ENCODE results near the gene CELF6. TPM values are rescaled to one million over a fixed set of nuclear protein-coding genes. Genes with fewer than 3 reads are reported as not detected.

The CELF6 gene
- total and polyA plus RNA-seq, 4 donors, result 6.8 to 18.7 (median 13.4) TPM

DNA sequence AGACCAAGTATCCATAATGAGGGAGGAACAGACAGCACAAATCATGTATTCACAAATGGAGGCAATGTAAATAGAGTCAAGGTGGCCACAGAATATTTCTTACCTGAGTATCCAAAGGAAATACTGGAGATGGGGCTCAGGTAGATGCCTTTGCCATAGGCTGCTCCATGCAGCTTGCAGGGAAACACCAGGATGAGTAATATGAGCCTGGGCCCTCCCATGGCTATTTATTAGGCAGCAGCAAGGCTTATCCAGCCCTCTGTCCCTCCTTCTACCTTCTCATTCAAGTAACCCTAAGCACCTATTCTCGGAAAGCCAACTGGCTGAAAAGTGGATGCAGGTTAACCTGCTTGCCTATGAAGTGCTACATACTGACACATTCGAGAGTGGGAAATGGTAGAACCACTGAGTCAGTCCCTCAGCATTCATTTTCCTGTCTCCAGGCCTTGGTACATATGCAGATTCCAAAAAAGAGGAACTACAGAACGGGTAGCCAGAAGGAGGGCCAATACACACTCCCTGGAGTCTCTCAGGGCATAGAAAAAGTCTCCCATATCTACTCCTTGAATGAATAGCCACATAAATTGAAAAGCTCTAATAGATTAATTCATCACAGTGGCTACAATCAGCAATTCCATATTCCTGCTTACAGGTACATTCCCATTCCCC lies 70.7 kb downstream of the CELF6 start:
- Histone ChIP-seq H3K9me3 (ENCODE audit: control insufficient read depth, insufficient read depth, low read length) (no peaks in the 10 kb centered on the region), H3K36me3 (ENCODE audit: control insufficient read depth, insufficient read depth, low read length) (peaks cover 48% of the 10 kb centered on the region), H3K4me3 (ENCODE audit: low read depth, low read length) (no peak overlapping the region), H3K27me3 (ENCODE audit: control insufficient read depth, insufficient read depth, low read length) (no peaks in the 10 kb centered on the region), H3K4me1 (ENCODE audit: control insufficient read depth, insufficient read depth, low read length) (no peaks in the 10 kb centered on the region), H3K27ac (ENCODE audit: low read depth, low read length) (no peak overlapping the region)
- DNase-seq (ENCODE audit: low read depth in 4 of 6, low spot score in 6 of 6), result no peak
- WGBS (ENCODE audit: insufficient coverage), result 90% methylated on average over 2 of the region's 3 CpGs

DNA sequence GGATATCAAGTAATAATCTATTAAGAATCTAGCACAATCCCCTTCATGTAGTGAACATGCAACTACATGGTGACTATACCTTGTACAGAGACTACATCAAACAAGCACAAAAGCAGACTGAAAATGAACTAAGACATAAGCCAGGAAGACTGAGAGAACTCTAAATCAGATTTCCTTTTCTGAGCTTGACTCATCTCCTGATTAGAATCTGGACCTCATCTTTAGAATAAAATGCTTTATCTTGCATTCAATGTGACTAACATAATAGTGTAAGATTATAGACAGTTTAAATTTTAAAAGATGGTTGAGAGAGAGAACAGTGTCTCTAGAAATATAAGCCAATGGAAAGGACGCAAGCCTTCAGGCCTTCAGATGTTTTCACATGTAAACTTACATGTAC lies 71.4 kb downstream of the CELF6 start:
- no CpG with 5 or more reads among the region's 1 CpG for WGBS (ENCODE audit: insufficient coverage)
- peaks cover 50% of the 10 kb centered on the region for H3K36me3 ChIP-seq (ENCODE audit: control insufficient read depth, insufficient read depth, low read length)
- no peak for DNase-seq (ENCODE audit: low read depth in 4 of 6, low spot score in 6 of 6)
- H3K9me3 ChIP-seq (ENCODE audit: control insufficient read depth, insufficient read depth, low read length), result no peaks in the 10 kb centered on the region
- H3K27ac ChIP-seq (ENCODE audit: low read depth, low read length), result no peak overlapping the region
- no peaks in the 10 kb centered on the region for H3K27me3 ChIP-seq (ENCODE audit: control insufficient read depth, insufficient read depth, low read length)
- H3K4me1 ChIP-seq (ENCODE audit: control insufficient read depth, insufficient read depth, low read length), result no peaks in the 10 kb centered on the region
- no peak overlapping the region for H3K4me3 ChIP-seq (ENCODE audit: low read depth, low read length)

GRCh38 chr15:72242775-72243370 lies 77.1 kb downstream of the CELF6 start:
- 26% methylated on average over 2 of the region's 2 CpGs for WGBS (ENCODE audit: insufficient coverage)
- peaks cover 37% of the 10 kb centered on the region for H3K36me3 ChIP-seq (ENCODE audit: control insufficient read depth, insufficient read depth, low read length)
- H3K27ac ChIP-seq (ENCODE audit: low read depth, low read length), result no peak overlapping the region
- DNase-seq (ENCODE audit: low read depth in 4 of 6, low spot score in 6 of 6), result peak in 1 of 6 donors; percentile 89
- no peak overlapping the region for H3K4me3 ChIP-seq (ENCODE audit: low read depth, low read length)
- H3K27me3 ChIP-seq (ENCODE audit: control insufficient read depth, insufficient read depth, low read length), result no peaks in the 10 kb centered on the region
- H3K4me1 ChIP-seq (ENCODE audit: control insufficient read depth, insufficient read depth, low read length), result no peaks in the 10 kb centered on the region
- H3K9me3 ChIP-seq (ENCODE audit: control insufficient read depth, insufficient read depth, low read length), result no peaks in the 10 kb centered on the region

DNA sequence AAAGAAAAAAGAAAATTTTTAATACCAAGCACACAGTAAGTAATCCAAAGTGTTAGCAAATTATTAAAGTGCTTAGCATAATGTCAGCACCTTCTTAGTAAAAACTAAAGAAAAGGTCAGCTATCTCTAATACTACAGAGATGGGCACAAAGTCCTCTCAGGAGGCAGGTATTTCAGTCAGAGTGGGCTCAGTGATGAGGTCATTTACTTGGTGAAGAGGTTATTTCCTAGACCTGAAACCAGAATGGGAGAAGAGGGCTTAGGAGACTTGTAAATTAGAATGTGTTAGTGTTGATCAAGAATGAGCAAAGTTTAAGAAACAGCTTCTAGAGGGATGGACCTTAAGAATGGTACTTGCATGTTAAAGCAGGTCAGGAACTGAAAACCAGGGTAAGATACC lies 80.3 kb downstream of the CELF6 start:
- Histone ChIP-seq H3K4me1 (ENCODE audit: control insufficient read depth, insufficient read depth, low read length) (no peaks in the 10 kb centered on the region), H3K27me3 (ENCODE audit: control insufficient read depth, insufficient read depth, low read length) (no peaks in the 10 kb centered on the region), H3K36me3 (ENCODE audit: control insufficient read depth, insufficient read depth, low read length) (peaks cover 29% of the 10 kb centered on the region), H3K9me3 (ENCODE audit: control insufficient read depth, insufficient read depth, low read length) (no peaks in the 10 kb centered on the region), H3K27ac (ENCODE audit: low read depth, low read length) (no peak overlapping the region), H3K4me3 (ENCODE audit: low read depth, low read length) (no peak overlapping the region)
- no peak for DNase-seq (ENCODE audit: low read depth in 4 of 6, low spot score in 6 of 6)

GRCh38 chr15:72238586-72238985 lies 81.4 kb downstream of the CELF6 start:
- no peaks in the 10 kb centered on the region for H3K4me1 ChIP-seq (ENCODE audit: control insufficient read depth, insufficient read depth, low read length)
- H3K4me3 ChIP-seq (ENCODE audit: low read depth, low read length), result no peak overlapping the region
- DNase-seq (ENCODE audit: low read depth in 4 of 6, low spot score in 6 of 6), result no peak
- H3K27me3 ChIP-seq (ENCODE audit: control insufficient read depth, insufficient read depth, low read length), result no peaks in the 10 kb centered on the region
- H3K36me3 ChIP-seq (ENCODE audit: control insufficient read depth, insufficient read depth, low read length), result peaks cover 26% of the 10 kb centered on the region
- H3K27ac ChIP-seq (ENCODE audit: low read depth, low read length), result no peak overlapping the region
- no CpG with 5 or more reads among the region's 3 CpGs for WGBS (ENCODE audit: insufficient coverage)
- H3K9me3 ChIP-seq (ENCODE audit: control insufficient read depth, insufficient read depth, low read length), result no peaks in the 10 kb centered on the region

DNA sequence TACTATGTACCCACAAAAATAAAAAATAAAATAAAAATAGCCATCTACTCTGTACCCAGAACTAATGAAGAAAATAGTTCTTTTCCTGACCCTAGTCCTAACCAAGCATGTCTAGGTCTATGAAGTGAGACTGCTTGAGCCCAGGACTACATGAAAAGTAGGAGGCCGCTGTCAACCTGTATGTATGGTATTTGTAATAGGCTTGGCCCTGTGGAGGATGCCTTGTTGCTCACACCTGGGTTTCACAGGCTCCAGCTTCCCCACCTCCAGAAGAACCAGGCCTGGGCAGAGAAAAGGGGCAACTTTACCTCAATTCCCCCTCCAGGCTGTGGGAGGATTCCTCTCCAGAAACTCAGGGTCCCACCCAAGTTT lies 82.1 kb downstream of the CELF6 start:
- Histone ChIP-seq H3K4me1 (ENCODE audit: control insufficient read depth, insufficient read depth, low read length) (no peaks in the 10 kb centered on the region), H3K9me3 (ENCODE audit: control insufficient read depth, insufficient read depth, low read length) (no peaks in the 10 kb centered on the region), H3K36me3 (ENCODE audit: control insufficient read depth, insufficient read depth, low read length) (peaks cover 26% of the 10 kb centered on the region), H3K27ac (ENCODE audit: low read depth, low read length) (no peak overlapping the region), H3K27me3 (ENCODE audit: control insufficient read depth, insufficient read depth, low read length) (no peaks in the 10 kb centered on the region), H3K4me3 (ENCODE audit: low read depth, low read length) (no peak overlapping the region)
- DNase-seq (ENCODE audit: low read depth in 4 of 6, low spot score in 6 of 6), result no peak
- no CpG with 5 or more reads among the region's 1 CpG for WGBS (ENCODE audit: insufficient coverage)

DNA sequence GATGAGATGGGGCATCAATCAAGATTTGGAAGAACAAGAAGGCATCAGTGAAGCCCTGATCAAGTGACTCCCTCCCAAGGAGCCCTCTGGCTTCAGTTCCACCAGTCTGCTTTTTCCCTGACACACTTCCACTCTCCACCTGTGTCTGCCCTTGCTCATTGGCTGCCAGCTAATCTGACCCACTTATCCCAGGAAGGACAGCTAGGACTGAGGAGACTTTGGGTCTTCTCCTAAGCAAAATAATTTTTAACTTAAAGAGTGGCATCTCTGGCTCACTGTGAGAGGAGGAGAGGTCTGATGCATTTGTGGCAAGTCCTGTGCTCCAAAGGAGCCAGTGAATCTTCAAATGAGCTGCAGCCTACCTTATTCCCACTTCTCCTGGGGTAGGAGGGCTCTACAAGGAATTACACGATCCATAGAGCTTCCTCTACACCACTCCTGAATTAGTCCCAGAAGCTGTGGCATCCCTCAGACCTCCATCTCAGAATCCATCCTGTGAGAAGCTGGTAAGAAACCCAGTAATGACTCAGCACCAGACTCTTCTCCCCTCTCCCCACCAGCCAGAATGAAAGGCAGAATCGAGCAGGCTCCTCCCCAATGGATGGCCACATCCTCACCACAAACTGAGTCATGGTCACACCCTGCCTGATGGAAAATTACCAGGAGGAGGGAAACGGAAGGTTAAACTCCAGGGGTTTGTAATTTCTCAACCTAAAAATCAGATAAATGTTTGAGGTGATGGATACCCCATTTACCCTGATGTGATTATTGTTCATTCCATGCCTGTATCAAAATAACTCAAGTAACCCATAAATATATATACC lies 82.7 kb downstream of the CELF6 start:
- Histone ChIP-seq H3K27me3 (ENCODE audit: control insufficient read depth, insufficient read depth, low read length) (no peaks in the 10 kb centered on the region), H3K4me1 (ENCODE audit: control insufficient read depth, insufficient read depth, low read length) (peaks cover 5% of the 10 kb centered on the region), H3K9me3 (ENCODE audit: control insufficient read depth, insufficient read depth, low read length) (no peaks in the 10 kb centered on the region), H3K27ac (ENCODE audit: low read depth, low read length) (no peak overlapping the region), H3K4me3 (ENCODE audit: low read depth, low read length) (no peak overlapping the region), H3K36me3 (ENCODE audit: control insufficient read depth, insufficient read depth, low read length) (peaks cover 23% of the 10 kb centered on the region)
- 80% methylated on average over 1 of the region's 3 CpGs for WGBS (ENCODE audit: insufficient coverage)
- no peak for DNase-seq (ENCODE audit: low read depth in 4 of 6, low spot score in 6 of 6)

DNA sequence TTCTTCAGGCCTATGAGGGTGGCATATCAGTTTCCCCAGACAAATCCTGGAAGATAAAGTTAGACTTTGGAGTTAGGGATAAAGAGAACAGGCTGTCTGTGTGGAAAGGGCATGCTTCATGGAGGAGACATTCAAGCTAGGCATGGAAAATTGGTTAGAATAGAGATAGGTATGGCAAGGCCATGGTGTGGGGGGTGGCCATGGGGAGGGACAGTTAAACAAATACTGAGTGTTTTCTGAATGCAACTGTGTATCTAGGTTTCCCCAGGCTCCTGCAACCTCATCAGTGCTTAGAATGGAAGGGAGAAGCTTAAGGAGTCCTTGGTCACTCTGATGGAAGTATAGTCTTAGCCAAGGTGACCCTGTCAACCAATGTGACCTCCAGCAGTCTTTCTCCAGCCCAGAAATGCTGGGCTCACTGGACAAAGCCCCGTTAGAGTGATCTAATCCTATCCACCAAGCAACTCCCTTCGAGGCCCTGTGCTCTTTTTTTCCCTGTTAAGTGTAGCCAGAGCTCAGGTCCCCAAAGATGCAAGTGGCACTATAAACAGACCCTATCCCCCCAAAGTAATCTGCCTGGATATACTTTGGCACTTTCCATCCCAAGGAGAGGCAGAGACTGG lies 83.5 kb downstream of the CELF6 start:
- WGBS (ENCODE audit: insufficient coverage), result 89% methylated on average over 2 of the region's 2 CpGs
- Histone ChIP-seq H3K4me3 (ENCODE audit: low read depth, low read length) (no peak overlapping the region), H3K27me3 (ENCODE audit: control insufficient read depth, insufficient read depth, low read length) (no peaks in the 10 kb centered on the region), H3K4me1 (ENCODE audit: control insufficient read depth, insufficient read depth, low read length) (peaks cover 10% of the 10 kb centered on the region), H3K9me3 (ENCODE audit: control insufficient read depth, insufficient read depth, low read length) (no peaks in the 10 kb centered on the region), H3K27ac (ENCODE audit: low read depth, low read length) (no peak overlapping the region), H3K36me3 (ENCODE audit: control insufficient read depth, insufficient read depth, low read length) (peaks cover 16% of the 10 kb centered on the region)
- DNase-seq (ENCODE audit: low read depth in 4 of 6, low spot score in 6 of 6), result no peak

GRCh38 chr15:72235298-72235697 lies 84.7 kb downstream of the CELF6 start:
- Histone ChIP-seq H3K27ac (ENCODE audit: low read depth, low read length) (no peak overlapping the region), H3K27me3 (ENCODE audit: control insufficient read depth, insufficient read depth, low read length) (no peaks in the 10 kb centered on the region), H3K4me1 (ENCODE audit: control insufficient read depth, insufficient read depth, low read length) (peaks cover 13% of the 10 kb centered on the region), H3K9me3 (ENCODE audit: control insufficient read depth, insufficient read depth, low read length) (no peaks in the 10 kb centered on the region), H3K36me3 (ENCODE audit: control insufficient read depth, insufficient read depth, low read length) (peaks cover 7% of the 10 kb centered on the region), H3K4me3 (ENCODE audit: low read depth, low read length) (no peak overlapping the region)
- no peak for DNase-seq (ENCODE audit: low read depth in 4 of 6, low spot score in 6 of 6)
- WGBS (ENCODE audit: insufficient coverage), result 93% methylated on average over 4 of the region's 4 CpGs

All from spinal cord (tissue), 10 donors.